Tibial artery (tissue), 4 donors: ENCODE measurements around the gene TRIM58.

ENCODE experiments used
- DNase-seq, 2 donors: peaks; one replicate each; pipeline ENCODE4 v3.0.0-alpha.2; 2019
- H3K27ac ChIP-seq, 2 donors: fragments of 200-600 bp; sonication (generic) in 1 of 2; 1 replicate in 1 of 2; 2 replicates in 1 of 2; pipeline ENCODE4 v1.5.1; 2018 to 2019; ENCODE audit warnings: mild to moderate bottlenecking in 1 of 2
- H3K27me3 ChIP-seq, 2 donors: fragments of 200-600 bp; sonication (generic) in 1 of 2; one replicate each; pipeline versions ENCODE4 v1.5.1 to v1.6.0; 2016 to 2019
- H3K36me3 ChIP-seq, 3 donors: fragments of 200-600 bp; sonication (generic) in 2 of 3; one replicate each; pipeline ENCODE4 v1.5.1; 2016 to 2019; ENCODE audit warnings: mild to moderate bottlenecking in 2 of 3
- H3K4me1 ChIP-seq, 4 donors: fragments of 200-600 bp; sonication (generic) in 2 of 4; 1 replicate in 3 of 4; 2 replicates in 1 of 4; pipeline ENCODE4 v1.5.1; 2016 to 2019
- H3K4me3 ChIP-seq, 2 donors: fragments of 200-600 bp; sonication (generic) in 1 of 2; 1 replicate in 1 of 2; 2 replicates in 1 of 2; pipeline ENCODE4 v1.5.1; 2018 to 2019; ENCODE audit warnings: mild to moderate bottlenecking in 2 of 2
- H3K9me3 ChIP-seq, 3 donors: fragments of 200-600 bp; sonication (generic) in 1 of 3; one replicate each; pipeline ENCODE4 v1.5.1; 2016 to 2019
- CTCF ChIP-seq, 2 experiments: fragments of 200-600 bp in 1 of 2; fragments of 450-650 bp in 1 of 2; IDR thresholded peaks; one replicate each; pipeline ENCODE4 v1.5.1; 2017 to 2019; ENCODE audit warnings: antibody characterized with exemption in 2 of 2, mild to moderate bottlenecking in 1 of 2, moderate library complexity in 1 of 2
- intact Hi-C: fragments of 100-400 bp; cut with DNase I; formaldehyde crosslinking; loops from one replicate; pipeline ENCODE4 v1.15.0; 2023; ENCODE audit warnings: low total_unique reads

The TRIM58 gene

GRCh38 chr1:247883346-247883745 lies 26.4 kb downstream of the TRIM58 start:
- H3K36me3 ChIP-seq = no peaks in the 10 kb centered on the region
- H3K4me1 ChIP-seq = no peaks in the 10 kb centered on the region
- no peak overlapping the region for H3K4me3 ChIP-seq
- H3K9me3 ChIP-seq = no peaks in the 10 kb centered on the region
- H3K27ac ChIP-seq = no peak overlapping the region
- no peak for DNase-seq
- TF ChIP-seq CTCF (IDR thresholded peaks at IDR 0.05) = no peak
- intact Hi-C loops = no loop called here
- no peaks in the 10 kb centered on the region for H3K27me3 ChIP-seq

- H3K4me1 ChIP-seq = no peaks in the 10 kb centered on the region
- H3K27ac ChIP-seq = no peak overlapping the region
- no peak for DNase-seq
- H3K27me3 ChIP-seq = no peaks in the 10 kb centered on the region
- no peak for TF ChIP-seq CTCF (IDR thresholded peaks at IDR 0.05)
- no peaks in the 10 kb centered on the region for H3K36me3 ChIP-seq
- no peaks in the 10 kb centered on the region for H3K9me3 ChIP-seq
- no peak overlapping the region for H3K4me3 ChIP-seq
- intact Hi-C loops = no loop called here
These were observed 27.9 kb downstream of the TRIM58 start for GRCh38 chr1:247884797-247885413.

GRCh38 chr1:247895163-247895637 lies 38.2 kb downstream of the TRIM58 start, which contains the start of gene OR2W3:
TSS of gene OR2W3 (plus strand) at chr1:247895587. CDS start at chr1:247895587, 0 bp downstream.
- Histone ChIP-seq H3K9me3 (peaks cover 0 to 2% (median 0%) of the 10 kb centered on the region in 3 donors), H3K4me3 (no peak within 1 kb of the TSS), H3K4me1 (no peaks in the 10 kb centered on the region), H3K27ac (no peak within 1 kb of the TSS), H3K27me3 (no peaks in the 10 kb centered on the region), H3K36me3 (no peaks in the 10 kb centered on the region)
- no peak for TF ChIP-seq CTCF (IDR thresholded peaks at IDR 0.05)
- no peak for DNase-seq
- intact Hi-C loops = no loop called here

GRCh38 chr1:247895976-247896375 lies 39.0 kb downstream of the TRIM58 start:
- TF ChIP-seq CTCF (IDR thresholded peaks at IDR 0.05) = no peak
- H3K9me3 ChIP-seq = peaks cover 0 to 2% (median 0%) of the 10 kb centered on the region in 3 donors
- intact Hi-C loops = no loop called here

GRCh38 chr1:247904122-247904521 lies 47.1 kb downstream of the TRIM58 start:
- intact Hi-C loops = no loop called here
- Histone ChIP-seq H3K4me3 (no peak overlapping the region), H3K9me3 (no peaks in the 10 kb centered on the region), H3K4me1 (no peaks in the 10 kb centered on the region), H3K27me3 (no peaks in the 10 kb centered on the region), H3K36me3 (no peaks in the 10 kb centered on the region), H3K27ac (no peak overlapping the region)
- no peak for DNase-seq
- TF ChIP-seq CTCF (IDR thresholded peaks at IDR 0.05) = no peak

More at GRCh38 chr1:247895976-247896375, 39.0 kb downstream of the TRIM58 start:
- H3K4me3 ChIP-seq = no peak overlapping the region
- no peaks in the 10 kb centered on the region for H3K36me3 ChIP-seq
- H3K27ac ChIP-seq = no peak overlapping the region
- H3K27me3 ChIP-seq = no peaks in the 10 kb centered on the region
- H3K4me1 ChIP-seq = no peaks in the 10 kb centered on the region
- no peak for DNase-seq
